Measurements from ENCODE around the gene LIM2.
"Not testable (repeated sequence)": the region's sequence is repeated elsewhere in the genome, so short reads cannot be mapped to it uniquely, and the experiment has no call there.

Gene LIM2

GRCh38 chr19:51417107-51417809 is 29.5 kb upstream of the LIM2 start, which contains the start of gene SIGLEC10:
Gene SIGLEC10 (minus strand): TSS chr19:51417642. CDS start chr19:51417581, 61 bp downstream.
- Histone ChIP-seq H3K9ac (ENCODE audit: low read depth, low read length) (no peak within 1 kb of the TSS), H3K9me3 (ENCODE audit: insufficient read depth, low read depth, low read length) (no peaks in the 10 kb centered on the region), H3K27me3 (ENCODE audit: insufficient read depth, low read length) (peaks cover 11% of the 10 kb centered on the region), H3K4me3 (ENCODE audit: low read length) (no peak within 1 kb of the TSS), H3K36me3 (ENCODE audit: insufficient read depth, low read length) (no peaks in the 10 kb centered on the region), H3K4me1 (ENCODE audit: insufficient read depth, low read length) (no peaks in the 10 kb centered on the region), H3K27ac (ENCODE audit: low read depth, low read length) (no peak within 1 kb of the TSS)
- 80% methylated on average over 21 of the region's 21 CpGs for WGBS

- not testable (repeated sequence) for H3K9me3 ChIP-seq (ENCODE audit: insufficient read depth, low read depth, low read length); H3K27ac ChIP-seq (ENCODE audit: low read depth, low read length); H3K4me1 ChIP-seq (ENCODE audit: insufficient read depth, low read length); H3K4me3 ChIP-seq (ENCODE audit: low read length); H3K36me3 ChIP-seq (ENCODE audit: insufficient read depth, low read length); H3K27me3 ChIP-seq (ENCODE audit: insufficient read depth, low read length); H3K9ac ChIP-seq (ENCODE audit: low read depth, low read length)
- WGBS: 92% methylated on average over 12 of the region's 15 CpGs
These were observed 28.6 kb upstream of the LIM2 start for GRCh38 chr19:51416422-51416821.

- Histone ChIP-seq H3K27me3 (ENCODE audit: insufficient read depth, low read length) (peaks cover 1% of the 10 kb centered on the region; the same call in 1 of the 2 replicates), H3K27ac (ENCODE audit: low read depth, low read length) (no peak overlapping the region), H3K36me3 (ENCODE audit: insufficient read depth, low read length) (no peaks in the 10 kb centered on the region), H3K4me1 (ENCODE audit: insufficient read depth, low read length) (no peaks in the 10 kb centered on the region), H3K9ac (ENCODE audit: low read depth, low read length) (no peak overlapping the region), H3K9me3 (ENCODE audit: insufficient read depth, low read depth, low read length) (no peaks in the 10 kb centered on the region), H3K4me3 (ENCODE audit: low read length) (no peak overlapping the region)
- 94% methylated on average over 12 of the region's 12 CpGs for WGBS
These were observed 27.4 kb upstream of the LIM2 start for GRCh38 chr19:51415187-51415586.

GRCh38 chr19:51410950-51411748 is 23.4 kb upstream of the LIM2 start:
- WGBS: 94% methylated on average over 14 of the region's 15 CpGs
- H3K9me3 ChIP-seq (ENCODE audit: insufficient read depth, low read depth, low read length): no peaks in the 10 kb centered on the region
- no peak overlapping the region for H3K27ac ChIP-seq (ENCODE audit: low read depth, low read length)
- H3K36me3 ChIP-seq (ENCODE audit: insufficient read depth, low read length): no peaks in the 10 kb centered on the region
- no peak overlapping the region for H3K9ac ChIP-seq (ENCODE audit: low read depth, low read length)
- no peaks in the 10 kb centered on the region for H3K27me3 ChIP-seq (ENCODE audit: insufficient read depth, low read length)
- H3K4me3 ChIP-seq (ENCODE audit: low read length): no peak overlapping the region
- H3K4me1 ChIP-seq (ENCODE audit: insufficient read depth, low read length): peaks cover 9% of the 10 kb centered on the region; the same call in 1 of the 2 replicates

- Histone ChIP-seq H3K9ac (ENCODE audit: low read depth, low read length) (no peak overlapping the region), H3K4me3 (ENCODE audit: low read length) (no peak overlapping the region), H3K9me3 (ENCODE audit: insufficient read depth, low read depth, low read length) (peaks cover 13% of the 10 kb centered on the region), H3K27ac (ENCODE audit: low read depth, low read length) (no peak overlapping the region), H3K36me3 (ENCODE audit: insufficient read depth, low read length) (peaks cover 10% of the 10 kb centered on the region), H3K4me1 (ENCODE audit: insufficient read depth, low read length) (peaks cover 9% of the 10 kb centered on the region; the same call in 1 of the 2 replicates), H3K27me3 (ENCODE audit: insufficient read depth, low read length) (no peaks in the 10 kb centered on the region)
- WGBS: 73% methylated on average over 6 of the region's 6 CpGs
These were observed 19.8 kb upstream of the LIM2 start for GRCh38 chr19:51407511-51408131.

- WGBS: 94% methylated on average over 9 of the region's 9 CpGs
- Histone ChIP-seq H3K27ac (ENCODE audit: low read depth, low read length) (no peak overlapping the region), H3K9ac (ENCODE audit: low read depth, low read length) (no peak overlapping the region), H3K9me3 (ENCODE audit: insufficient read depth, low read depth, low read length) (peaks cover 24% of the 10 kb centered on the region), H3K4me3 (ENCODE audit: low read length) (no peak overlapping the region), H3K36me3 (ENCODE audit: insufficient read depth, low read length) (peaks cover 15% of the 10 kb centered on the region), H3K4me1 (ENCODE audit: insufficient read depth, low read length) (no peaks in the 10 kb centered on the region), H3K27me3 (ENCODE audit: insufficient read depth, low read length) (no peaks in the 10 kb centered on the region)
These were observed 14.3 kb upstream of the LIM2 start for GRCh38 chr19:51402117-51402516.

- WGBS: 97% methylated on average over 7 of the region's 7 CpGs
- Histone ChIP-seq H3K9me3 (ENCODE audit: insufficient read depth, low read depth, low read length) (peaks cover 24% of the 10 kb centered on the region), H3K36me3 (ENCODE audit: insufficient read depth, low read length) (peaks cover 15% of the 10 kb centered on the region)
- not testable (repeated sequence) for H3K9ac ChIP-seq (ENCODE audit: low read depth, low read length); H3K4me1 ChIP-seq (ENCODE audit: insufficient read depth, low read length); H3K27me3 ChIP-seq (ENCODE audit: insufficient read depth, low read length); H3K4me3 ChIP-seq (ENCODE audit: low read length); H3K27ac ChIP-seq (ENCODE audit: low read depth, low read length)
These were observed 12.2 kb upstream of the LIM2 start for GRCh38 chr19:51399936-51400335.

- H3K9ac ChIP-seq (ENCODE audit: low read depth, low read length): no peak overlapping the region
- H3K36me3 ChIP-seq (ENCODE audit: insufficient read depth, low read length): peaks cover 15% of the 10 kb centered on the region
- H3K27me3 ChIP-seq (ENCODE audit: insufficient read depth, low read length): no peaks in the 10 kb centered on the region
- H3K9me3 ChIP-seq (ENCODE audit: insufficient read depth, low read depth, low read length): peaks cover 24% of the 10 kb centered on the region
- no peaks in the 10 kb centered on the region for H3K4me1 ChIP-seq (ENCODE audit: insufficient read depth, low read length)
- no peak overlapping the region for H3K4me3 ChIP-seq (ENCODE audit: low read length)
- H3K27ac ChIP-seq (ENCODE audit: low read depth, low read length): no peak overlapping the region
- 88% methylated on average over 3 of the region's 5 CpGs for WGBS
These were observed 11.5 kb upstream of the LIM2 start for GRCh38 chr19:51399231-51399630.

GRCh38 chr19:51398096-51398704 is 10.4 kb upstream of the LIM2 start:
- Histone ChIP-seq H3K27ac (ENCODE audit: low read depth, low read length) (no peak overlapping the region), H3K4me1 (ENCODE audit: insufficient read depth, low read length) (no peaks in the 10 kb centered on the region), H3K9ac (ENCODE audit: low read depth, low read length) (no peak overlapping the region), H3K4me3 (ENCODE audit: low read length) (no peak overlapping the region), H3K36me3 (ENCODE audit: insufficient read depth, low read length) (peaks cover 8% of the 10 kb centered on the region), H3K27me3 (ENCODE audit: insufficient read depth, low read length) (no peaks in the 10 kb centered on the region), H3K9me3 (ENCODE audit: insufficient read depth, low read depth, low read length) (peaks cover 17% of the 10 kb centered on the region)
- WGBS: 63% methylated on average over 7 of the region's 7 CpGs

- not testable (repeated sequence) for H3K9me3 ChIP-seq (ENCODE audit: insufficient read depth, low read depth, low read length); H3K9ac ChIP-seq (ENCODE audit: low read depth, low read length); H3K27ac ChIP-seq (ENCODE audit: low read depth, low read length); H3K4me1 ChIP-seq (ENCODE audit: insufficient read depth, low read length); H3K27me3 ChIP-seq (ENCODE audit: insufficient read depth, low read length); H3K36me3 ChIP-seq (ENCODE audit: insufficient read depth, low read length); H3K4me3 ChIP-seq (ENCODE audit: low read length)
- 93% methylated on average over 9 of the region's 9 CpGs for WGBS
These were observed 9.7 kb upstream of the LIM2 start for GRCh38 chr19:51397453-51397852.

GRCh38 chr19:51396175-51396574 is 8.4 kb upstream of the LIM2 start:
- Histone ChIP-seq H3K9me3 (ENCODE audit: insufficient read depth, low read depth, low read length) (no peaks in the 10 kb centered on the region), H3K4me3 (ENCODE audit: low read length) (no peak overlapping the region), H3K4me1 (ENCODE audit: insufficient read depth, low read length) (no peaks in the 10 kb centered on the region), H3K36me3 (ENCODE audit: insufficient read depth, low read length) (no peaks in the 10 kb centered on the region), H3K9ac (ENCODE audit: low read depth, low read length) (no peak overlapping the region), H3K27ac (ENCODE audit: low read depth, low read length) (no peak overlapping the region), H3K27me3 (ENCODE audit: insufficient read depth, low read length) (no peaks in the 10 kb centered on the region)
- 100% methylated on average over 2 of the region's 2 CpGs for whole genome bisulfite sequencing

Data from HUES64 (cell line).